Hepatocyte (in vitro differentiated cells): ENCODE results near the gene PCBP1. TPM values are rescaled to one million over a fixed set of nuclear protein-coding genes. Genes with fewer than 3 reads are reported as not detected.

ENCODE experiments used
- DNase-seq: peaks from one replicate; pipeline ENCODE4 v3.0.0-alpha.2; 2016; ENCODE audit warnings: low spot score
- H2AFZ ChIP-seq: fragments of 200-600 bp; sonication (generic); 2 replicates; pipeline ENCODE4 v1.6.0; 2016; ENCODE audit warnings: antibody characterized with exemption, mild to moderate bottlenecking
- H3K27ac ChIP-seq: fragments of 200-600 bp; sonication (generic); 2 replicates; pipeline ENCODE4 v1.5.1; 2016; ENCODE audit warnings: mild to moderate bottlenecking
- H3K27me3 ChIP-seq: fragments of 200-600 bp; sonication (generic); 2 replicates; pipeline ENCODE4 v1.6.1; 2016
- H3K36me3 ChIP-seq: fragments of 200-600 bp; sonication (generic); replicated peaks from 2 replicates; pipeline ENCODE4 v1.5.1; 2016; ENCODE audit warnings: low read depth; ENCODE audit not compliant: insufficient read depth
- H3K4me1 ChIP-seq: fragments of 200-600 bp; sonication (generic); 2 replicates; pipeline ENCODE4 v1.5.1; 2016; ENCODE audit warnings: mild to moderate bottlenecking, moderate library complexity; ENCODE audit not compliant: insufficient read depth
- H3K4me2 ChIP-seq: fragments of 200-600 bp; sonication (generic); 2 replicates; pipeline ENCODE4 v1.6.0; 2016
- H3K4me3 ChIP-seq: fragments of 200-600 bp; sonication (generic); 2 replicates; pipeline ENCODE4 v1.5.1; 2016; ENCODE audit warnings: mild to moderate bottlenecking
- H3K79me2 ChIP-seq: fragments of 200-600 bp; sonication (generic); 2 replicates; pipeline ENCODE4 v1.6.0; 2017; ENCODE audit warnings: mild to moderate bottlenecking
- H3K9me2 ChIP-seq: fragments of 200-600 bp; sonication (generic); replicated peaks from 2 replicates; pipeline ENCODE4 v1.6.0; 2017; ENCODE audit warnings: mild to moderate bottlenecking; ENCODE audit not compliant: insufficient read depth
- H3K9me3 ChIP-seq: fragments of 200-600 bp; sonication (generic); 2 replicates; pipeline ENCODE4 v1.5.1; 2016; ENCODE audit warnings: low read depth, mild to moderate bottlenecking
- H4K20me1 ChIP-seq: fragments of 200-600 bp; sonication (generic); 2 replicates; pipeline ENCODE4 v1.6.0; 2016; ENCODE audit warnings: mild to moderate bottlenecking; ENCODE audit not compliant: insufficient read depth, poor library complexity, severe bottlenecking
- EZH2 ChIP-seq: fragments of 200-600 bp; sonication (generic); IDR thresholded peaks from 2 replicates; pipeline ENCODE4 v1.6.1; 2016; ENCODE audit warnings: antibody characterized with exemption, mild to moderate bottlenecking, borderline replicate concordance
- EZH2phosphoT487 ChIP-seq: fragments of 200-600 bp; sonication (generic); IDR thresholded peaks from one replicate; pipeline ENCODE4 v1.6.1; 2018; ENCODE audit warnings: antibody characterized with exemption, mild to moderate bottlenecking, low read depth, moderate library complexity; ENCODE audit not compliant: unreplicated experiment, severe bottlenecking
- WGBS: methylation state at CpG from one replicate; pipeline ENCODE4 v1.1.6; 2016; ENCODE audit warnings: low lambda C conversion rate; ENCODE audit errors: missing lambda C conversion rate; 5-methylcytosine and 5-hydroxymethylcytosine counted together
- polyA plus RNA-seq: library from polyadenylated mRNA; unstranded; fragments of >200 nt; fragmentation: Nextera tagmentation; extraction: Ambion mirVana; gene quantifications from 2 replicates; pipeline ENCODE4 v1.2.1, GENCODE V29; 2016
- total RNA-seq: library from RNA; depleted of rRNA; stranded (reverse); fragments of >200 nt; gene quantifications from 2 replicates; pipeline ENCODE4 v1.2.3, GENCODE V29; 2014
- TF ChIP-seq, protein P1 (sequence below): fragments of 200-600 bp; sonication (generic); IDR thresholded peaks from 2 replicates; pipeline ENCODE4 v1.5.1; 2016; ENCODE audit warnings: antibody characterized with exemption, mild to moderate bottlenecking; ENCODE audit not compliant: poor library complexity

Gene PCBP1
- total and polyA plus RNA-seq, 2 experiments from 2014 or later: 97.1 to 183 TPM

DNA sequence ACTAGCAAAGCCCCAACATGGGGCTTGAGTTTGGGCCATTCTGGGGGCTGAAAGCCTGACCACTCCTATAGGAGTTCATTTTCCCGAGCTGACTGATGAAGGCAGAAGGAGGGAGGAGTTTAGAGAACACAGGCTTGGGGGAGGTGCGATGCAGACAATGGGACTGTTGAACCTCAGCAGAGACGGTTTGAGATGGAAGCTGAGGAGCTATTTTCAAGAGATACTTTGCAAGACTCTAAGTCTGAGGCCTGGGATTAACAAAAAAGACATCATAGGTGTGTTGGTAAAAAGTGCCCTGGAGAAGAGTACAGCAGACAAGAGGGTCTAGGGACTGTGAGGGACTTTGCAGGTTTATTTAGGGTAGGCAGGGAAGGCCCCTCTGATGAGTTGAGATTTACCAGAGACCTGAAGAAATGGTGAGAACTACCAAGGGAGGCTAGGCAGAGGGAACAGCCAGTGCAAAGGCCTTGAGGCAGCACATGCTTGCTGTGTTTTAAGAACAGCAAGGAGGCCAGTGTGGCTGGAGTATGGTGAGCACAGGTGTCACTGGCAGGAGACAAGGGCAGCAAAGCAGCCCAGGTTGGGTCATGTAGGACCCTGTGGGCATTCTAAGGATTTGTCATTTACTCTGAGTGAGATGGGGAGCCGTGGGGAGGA is 31.6 kb downstream of the PCBP1 start:
- Histone ChIP-seq H3K27ac (no peak overlapping the region), H3K4me1 (peaks cover 9% of the 10 kb centered on the region), H3K9me3 (no peaks in the 10 kb centered on the region), H3K79me2 (no peaks in the 10 kb centered on the region), H2AFZ (peak overlapping the region; percentile 44), H3K27me3 (no peaks in the 10 kb centered on the region), H3K9me2 (no peaks in the 10 kb centered on the region), H3K4me3 (no peak overlapping the region), H3K4me2 (no peak overlapping the region), H4K20me1 (no peaks in the 10 kb centered on the region), H3K36me3 (no peaks in the 10 kb centered on the region)
- no peak for DNase-seq
- 36% methylated on average over 4 of the region's 4 CpGs for WGBS
- TF ChIP-seq, protein P1, sequence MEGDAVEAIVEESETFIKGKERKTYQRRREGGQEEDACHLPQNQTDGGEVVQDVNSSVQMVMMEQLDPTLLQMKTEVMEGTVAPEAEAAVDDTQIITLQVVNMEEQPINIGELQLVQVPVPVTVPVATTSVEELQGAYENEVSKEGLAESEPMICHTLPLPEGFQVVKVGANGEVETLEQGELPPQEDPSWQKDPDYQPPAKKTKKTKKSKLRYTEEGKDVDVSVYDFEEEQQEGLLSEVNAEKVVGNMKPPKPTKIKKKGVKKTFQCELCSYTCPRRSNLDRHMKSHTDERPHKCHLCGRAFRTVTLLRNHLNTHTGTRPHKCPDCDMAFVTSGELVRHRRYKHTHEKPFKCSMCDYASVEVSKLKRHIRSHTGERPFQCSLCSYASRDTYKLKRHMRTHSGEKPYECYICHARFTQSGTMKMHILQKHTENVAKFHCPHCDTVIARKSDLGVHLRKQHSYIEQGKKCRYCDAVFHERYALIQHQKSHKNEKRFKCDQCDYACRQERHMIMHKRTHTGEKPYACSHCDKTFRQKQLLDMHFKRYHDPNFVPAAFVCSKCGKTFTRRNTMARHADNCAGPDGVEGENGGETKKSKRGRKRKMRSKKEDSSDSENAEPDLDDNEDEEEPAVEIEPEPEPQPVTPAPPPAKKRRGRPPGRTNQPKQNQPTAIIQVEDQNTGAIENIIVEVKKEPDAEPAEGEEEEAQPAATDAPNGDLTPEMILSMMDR: no peak
- no peak for TF ChIP-seq EZH2
- TF ChIP-seq EZH2phosphoT487: no peak

DNA sequence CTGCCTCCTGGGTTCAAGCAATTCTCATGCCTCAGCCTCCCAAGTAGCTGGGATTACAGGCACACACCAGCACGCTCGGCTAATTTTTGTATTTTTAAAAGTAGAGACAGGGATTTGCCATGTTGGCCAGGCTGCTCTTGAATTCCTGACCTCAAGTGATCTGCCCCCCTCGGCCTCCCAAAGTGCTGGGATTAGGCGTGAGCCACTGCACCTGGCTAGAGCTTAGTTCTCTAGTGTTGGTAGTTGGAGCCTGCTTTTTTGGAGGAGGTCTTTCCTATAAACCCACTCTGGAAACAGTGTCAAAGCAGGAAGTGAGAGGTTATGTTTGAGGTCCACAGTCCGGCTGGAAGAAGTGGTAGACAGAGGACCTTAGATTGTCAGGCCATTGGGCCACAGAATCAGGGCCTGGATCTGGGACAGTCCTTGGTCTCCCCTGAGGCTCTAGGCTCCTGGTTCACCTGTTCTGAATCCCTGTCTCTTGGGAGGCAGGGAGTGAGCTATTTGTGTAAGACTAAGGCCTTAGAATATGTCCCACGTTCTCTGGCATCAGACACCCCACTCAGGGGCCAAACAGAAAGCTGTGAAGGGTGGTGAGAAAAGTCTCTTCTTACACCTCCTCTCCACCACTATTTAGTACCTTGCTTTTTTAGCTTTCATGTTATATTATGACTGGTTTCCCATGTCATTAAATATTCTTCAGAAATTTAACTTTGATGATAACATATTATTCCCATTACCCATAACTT is 34.5 kb downstream of the PCBP1 start:
- H3K79me2 ChIP-seq: peaks cover 5% of the 10 kb centered on the region
- no peak for DNase-seq
- H4K20me1 ChIP-seq: no peaks in the 10 kb centered on the region
- whole genome bisulfite sequencing: 72% methylated on average over 6 of the region's 6 CpGs
- H3K4me2 ChIP-seq: no peak overlapping the region
- H3K9me2 ChIP-seq: no peaks in the 10 kb centered on the region
- TF ChIP-seq EZH2phosphoT487 (no peak), EZH2 (no peak)
- TF ChIP-seq, protein P1: no peak
- H3K27me3 ChIP-seq: no peaks in the 10 kb centered on the region
- H3K27ac ChIP-seq: no peak overlapping the region
- H3K9me3 ChIP-seq: no peaks in the 10 kb centered on the region
- H3K4me3 ChIP-seq: no peak overlapping the region
- no peak overlapping the region for H2AFZ ChIP-seq
- peaks cover 16% of the 10 kb centered on the region for H3K4me1 ChIP-seq
- no peaks in the 10 kb centered on the region for H3K36me3 ChIP-seq

DNA sequence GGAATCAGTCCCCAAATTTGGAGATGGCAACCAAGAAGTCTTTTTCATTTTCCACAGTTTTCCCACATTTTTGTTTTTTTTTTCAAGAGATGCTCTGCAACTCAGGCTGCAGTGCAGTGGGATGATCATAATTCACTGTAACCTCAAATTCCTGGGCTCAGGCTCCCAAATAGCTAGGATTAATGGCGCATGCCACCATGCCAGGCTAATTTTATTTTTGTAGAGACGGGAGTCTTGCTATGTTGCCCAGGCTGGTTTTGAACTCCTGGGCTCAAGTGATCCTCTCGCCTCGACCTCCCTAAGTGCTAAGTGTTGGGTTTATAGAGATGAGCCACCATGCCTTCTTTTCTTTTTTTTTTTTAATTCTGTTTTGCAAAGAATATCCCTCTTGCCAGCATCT is 35.2 kb downstream of the PCBP1 start:
- Histone ChIP-seq H3K27me3 (no peaks in the 10 kb centered on the region), H2AFZ (no peak overlapping the region), H3K79me2 (peaks cover 5% of the 10 kb centered on the region), H3K36me3 (no peaks in the 10 kb centered on the region), H3K4me2 (no peak overlapping the region), H3K27ac (peak overlapping the region; percentile 100), H4K20me1 (no peaks in the 10 kb centered on the region), H3K9me2 (no peaks in the 10 kb centered on the region), H3K9me3 (no peaks in the 10 kb centered on the region), H3K4me1 (peaks cover 16% of the 10 kb centered on the region), H3K4me3 (no peak overlapping the region)
- 94% methylated on average over 4 of the region's 4 CpGs for WGBS
- TF ChIP-seq, protein P1: no peak
- no peak for TF ChIP-seq EZH2phosphoT487
- no peak for TF ChIP-seq EZH2
- no peak for DNase-seq
